GM08714 (cell line): ENCODE data around the gene SEMA7A.
"Not testable (repeated sequence)": the region's sequence is repeated elsewhere in the genome, so short reads cannot be mapped to it uniquely, and the experiment has no call there.

Experiments used
- H3K4me3 ChIP-seq: fragments of 200-500 bp; sonication (Bioruptor generic); 2 replicates; pipeline ENCODE4 v1.5.1; 2014; ENCODE audit warnings: mild to moderate bottlenecking, low read length, inconsistent platforms
- ZNF274 ChIP-seq: IDR thresholded peaks from 2 replicates; pipeline ENCODE4 v1.6.1; 2012; ENCODE audit warnings: mild to moderate bottlenecking, low read depth, low read length

Gene SEMA7A

GRCh38 chr15:74433592-74434262 is at the start of gene SEMA7A:
SEMA7A (minus strand) TSS chr15:74433958; CDS start chr15:74433918, 40 bp downstream.
- TF ChIP-seq ZNF274, result no peak
- H3K4me3 ChIP-seq, result peak within 1 kb of the TSS; percentile 75

- H3K4me3 ChIP-seq, result no peak overlapping the region
- no peak for TF ChIP-seq ZNF274
These were observed 48.9 kb upstream of the SEMA7A start for GRCh38 chr15:74482661-74483060.

GRCh38 chr15:74480364-74480763 is 46.6 kb upstream of the SEMA7A start:
- not testable (repeated sequence) for H3K4me3 ChIP-seq

- H3K4me3 ChIP-seq, result not testable (repeated sequence)
These were observed 37.9 kb upstream of the SEMA7A start for GRCh38 chr15:74471621-74472020.

- no peak for TF ChIP-seq ZNF274
- H3K4me3 ChIP-seq, result no peak overlapping the region
These were observed 37.1 kb upstream of the SEMA7A start for GRCh38 chr15:74470631-74471395.

- TF ChIP-seq ZNF274, result no peak
- no peak overlapping the region for H3K4me3 ChIP-seq
These were observed 34.7 kb upstream of the SEMA7A start for GRCh38 chr15:74468341-74469032.

GRCh38 chr15:74466570-74466969 is 32.8 kb upstream of the SEMA7A start:
- TF ChIP-seq ZNF274, result no peak
- H3K4me3 ChIP-seq, result no peak overlapping the region

GRCh38 chr15:74464897-74465296 is 31.1 kb upstream of the SEMA7A start:
- no peak for TF ChIP-seq ZNF274
- no peak overlapping the region for H3K4me3 ChIP-seq

GRCh38 chr15:74464216-74464615 is 30.5 kb upstream of the SEMA7A start:
- no peak overlapping the region; the same call in 1 of the 2 replicates for H3K4me3 ChIP-seq
- no peak for TF ChIP-seq ZNF274

GRCh38 chr15:74463634-74464033 is 29.9 kb upstream of the SEMA7A start:
- H3K4me3 ChIP-seq, result no peak overlapping the region
- TF ChIP-seq ZNF274, result no peak

GRCh38 chr15:74461847-74462511 is 28.2 kb upstream of the SEMA7A start:
- no peak for TF ChIP-seq ZNF274
- H3K4me3 ChIP-seq, result peak overlapping the region; percentile 88

GRCh38 chr15:74460871-74461846 is 27.4 kb upstream of the SEMA7A start, which contains the start of gene UBL7:
UBL7 (minus strand) TSS chr15:74461160; CDS start chr15:74458867, 2,293 bp downstream.
- TF ChIP-seq ZNF274, result no peak
- peak within 1 kb of the TSS; percentile 88 for H3K4me3 ChIP-seq

GRCh38 chr15:74460298-74460697 is 26.5 kb upstream of the SEMA7A start:
- peak overlapping the region; percentile 85 for H3K4me3 ChIP-seq
- no peak for TF ChIP-seq ZNF274

GRCh38 chr15:74459798-74460197 is 26.0 kb upstream of the SEMA7A start:
- H3K4me3 ChIP-seq, result peak overlapping the region; percentile 85; the same call in 1 of the 2 replicates
